GM18520 (cell line): Measurements from ENCODE around the gene STS.
"Not testable (repeated sequence)": the region's sequence is repeated elsewhere in the genome, so short reads cannot be mapped to it uniquely, and the experiment has no call there.

Experiments used
- ATAC-seq: cut with Tn5 transposase; IDR thresholded peaks from one replicate; pipeline ENCODE4 v1.9.1; 2021; ENCODE audit not compliant: unreplicated experiment

STS gene

DNA sequence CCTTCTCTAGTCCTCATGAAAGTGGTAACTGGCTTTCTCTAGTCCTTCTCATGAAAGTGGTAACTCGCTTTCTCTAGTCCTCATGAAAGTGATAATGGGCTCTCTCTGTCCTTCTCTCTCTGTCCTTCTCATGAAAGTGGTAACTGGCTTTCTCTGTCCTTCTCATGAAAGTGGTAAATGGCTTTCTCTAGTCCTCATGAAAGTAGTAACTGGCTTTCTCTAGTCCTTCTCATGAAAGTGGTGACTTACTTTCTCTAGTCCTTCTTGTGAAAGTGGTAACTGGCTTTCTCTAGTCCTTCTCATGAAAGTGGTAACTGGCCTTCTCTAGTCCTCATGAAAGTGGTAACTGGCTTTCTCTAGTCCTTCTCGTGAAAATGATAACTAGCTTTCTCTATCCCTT lies 31.3 kb downstream of the STS start:
- ATAC-seq, result not testable (repeated sequence)

DNA sequence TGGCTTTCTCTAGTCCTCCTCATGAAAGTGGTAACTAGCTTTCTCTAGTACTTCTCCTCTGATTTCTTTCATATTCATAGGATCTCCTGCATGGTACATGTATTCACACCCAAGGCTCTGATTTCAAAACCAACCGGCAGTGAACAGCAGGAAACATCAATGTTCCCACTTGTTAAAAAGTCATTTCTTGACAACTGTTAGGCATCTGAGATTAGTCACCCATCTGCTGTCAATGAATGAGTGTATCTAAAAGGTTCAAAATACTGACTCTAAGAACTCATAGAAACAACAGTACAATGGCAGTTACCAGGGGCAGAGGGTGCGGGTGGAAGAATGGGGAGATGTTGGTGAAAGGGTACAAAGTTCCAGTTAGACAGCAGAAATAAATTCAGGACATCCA lies 31.9 kb downstream of the STS start:
- no peak for ATAC-seq

DNA sequence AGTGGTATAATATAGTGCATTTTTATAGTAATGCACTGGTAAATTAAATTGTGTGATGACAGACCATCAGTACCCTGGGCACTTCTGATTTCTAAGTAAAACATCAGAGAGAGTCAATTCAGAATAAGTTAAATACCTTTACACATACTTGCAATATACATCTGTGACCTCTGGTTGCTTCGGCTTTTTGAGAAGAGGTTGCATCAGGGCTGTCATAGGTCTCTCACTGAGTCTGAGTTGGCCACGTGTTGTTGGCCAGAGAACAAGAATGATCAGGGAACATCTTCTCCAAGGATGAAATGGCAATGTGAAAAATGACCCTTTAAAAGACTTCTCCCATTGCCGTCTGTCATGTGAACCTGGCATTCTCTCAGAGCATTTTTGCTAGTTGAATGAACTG lies 37.3 kb downstream of the STS start:
- no peak for ATAC-seq

DNA sequence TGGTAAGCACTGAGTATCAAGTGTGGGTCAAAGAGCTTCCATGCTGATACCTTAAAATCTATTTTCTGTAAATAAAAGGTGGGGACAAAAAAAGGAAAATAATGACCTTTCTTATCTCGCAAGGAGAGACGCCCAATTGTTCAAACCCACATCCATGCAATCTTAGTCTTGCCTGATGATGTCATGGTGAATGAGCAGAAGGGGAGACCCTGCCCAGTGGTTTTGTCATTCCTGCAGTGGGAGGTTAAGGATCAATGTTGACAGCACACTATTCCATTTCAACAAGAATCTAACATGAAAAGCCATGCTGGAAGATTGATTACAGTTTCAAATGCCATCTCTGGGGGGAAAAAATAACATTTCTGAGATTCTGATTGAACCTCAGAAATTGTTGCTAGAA lies 41.2 kb downstream of the STS start:
- no peak for ATAC-seq

DNA sequence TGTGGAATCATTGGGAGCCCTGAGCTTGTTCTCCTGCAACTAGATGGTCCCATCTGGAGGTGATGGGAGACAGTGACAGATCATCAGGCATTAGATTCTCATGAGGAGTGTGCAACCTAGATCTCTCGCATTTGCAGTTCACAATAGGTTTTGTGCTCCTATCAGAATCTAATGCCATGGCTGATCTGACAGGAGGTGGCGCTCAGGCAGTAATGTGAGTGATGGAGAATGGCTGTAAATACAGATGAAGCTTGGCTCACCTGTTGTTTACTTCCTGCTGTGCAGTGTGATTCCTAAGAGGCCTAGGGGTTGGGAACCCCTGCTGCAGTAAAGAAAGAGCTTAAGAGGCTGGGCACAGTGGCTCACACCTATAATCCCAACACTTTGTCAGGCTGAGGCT lies 42.6 kb downstream of the STS start:
- ATAC-seq, result no peak

GRCh38 chrX:7191681-7192110 lies 44.2 kb downstream of the STS start:
- ATAC-seq, result no peak

DNA sequence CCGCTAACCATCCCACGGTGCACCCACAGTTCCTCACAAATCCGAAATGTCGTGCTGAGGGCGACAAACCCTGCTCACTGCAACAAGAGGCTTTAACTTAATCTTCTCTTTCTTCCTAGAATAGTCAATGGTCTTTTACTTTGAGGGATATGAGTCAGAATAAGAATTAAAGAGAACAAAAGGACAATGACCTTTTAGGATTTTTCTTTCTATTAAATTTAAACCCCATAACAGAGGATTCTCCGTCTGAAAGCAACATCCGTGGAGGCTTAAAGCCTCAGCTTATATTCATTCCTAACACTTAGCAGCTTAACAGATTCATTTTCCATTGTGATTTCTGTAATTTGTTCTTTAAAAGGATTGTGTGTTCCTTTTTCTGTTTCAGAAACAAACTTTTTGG lies 45.4 kb downstream of the STS start:
- no peak for ATAC-seq

- no peak for ATAC-seq
Measured at GRCh38 chrX:7194606-7195005, 47.1 kb downstream of the STS start.
